Bronchial epithelial cell (primary cell): Measurements from ENCODE around the gene SRRM3. TPM values are rescaled to one million over a fixed set of nuclear protein-coding genes. Genes with fewer than 3 reads are reported as not detected.

ENCODE experiments used
- DNase-seq: peaks from one replicate; pipeline ENCODE4 v3.0.0-alpha.2; 2010; ENCODE audit warnings: low read depth
- FAIRE-seq: peaks from 2 replicates; lab custom pipeline; 2011; peaks lifted over from hg19 to GRCh38; lab: Jason Lieb, UNC
- H3K27me3 ChIP-seq: 2 replicates; pipeline ENCODE4 v1.5.1; 2011; ENCODE audit warnings: low read length; ENCODE audit not compliant: control insufficient read depth, insufficient read depth
- H3K36me3 ChIP-seq: 2 replicates; pipeline ENCODE4 v1.5.1; 2011; ENCODE audit warnings: low read length; ENCODE audit not compliant: control insufficient read depth, insufficient read depth
- H3K4me3 ChIP-seq: 2 replicates; pipeline ENCODE4 v1.5.1; 2011; ENCODE audit warnings: mild to moderate bottlenecking, low read depth, low read length, control low read depth
- CTCF ChIP-seq: IDR thresholded peaks from 2 replicates; pipeline ENCODE4 v1.5.1; 2011; ENCODE audit warnings: mild to moderate bottlenecking, moderate library complexity, low read length, control low read depth, inconsistent platforms; ENCODE audit not compliant: insufficient read depth, severe bottlenecking
- total RNA-seq: library from RNA; depleted of rRNA; stranded (reverse); fragments of >200 nt; gene quantifications from 2 replicates; pipeline ENCODE4 v1.2.1, GENCODE V29; 2014

Gene SRRM3
- total RNA-seq, 1 donor from 2014 or later = 0.26 TPM

- H3K27me3 ChIP-seq = no peaks in the 10 kb centered on the region
- peaks cover 20% of the 10 kb centered on the region for H3K36me3 ChIP-seq
- H3K4me3 ChIP-seq = no peak overlapping the region
- DNase-seq (no peak), FAIRE-seq (no peak)
- TF ChIP-seq CTCF = no peak
Observed at GRCh38 chr7:76328389-76328788, 126.7 kb downstream of the SRRM3 start.

- Histone ChIP-seq H3K27me3 (no peaks in the 10 kb centered on the region), H3K36me3 (peaks cover 20% of the 10 kb centered on the region), H3K4me3 (no peak overlapping the region)
- no peak for FAIRE-seq
- DNase-seq = no peak
- no peak for TF ChIP-seq CTCF
Observed at GRCh38 chr7:76329479-76329878, 127.8 kb downstream of the SRRM3 start.

GRCh38 chr7:76330261-76330660 is 128.6 kb downstream of the SRRM3 start:
- peaks cover 20% of the 10 kb centered on the region for H3K36me3 ChIP-seq
- no peak overlapping the region for H3K4me3 ChIP-seq
- TF ChIP-seq CTCF = no peak
- FAIRE-seq (no peak), DNase-seq (no peak)
- no peaks in the 10 kb centered on the region for H3K27me3 ChIP-seq

- no peak for DNase-seq
- FAIRE-seq = no peak
- no peak for TF ChIP-seq CTCF
- Histone ChIP-seq H3K36me3 (peaks cover 20% of the 10 kb centered on the region), H3K4me3 (no peak overlapping the region), H3K27me3 (no peaks in the 10 kb centered on the region)
Observed at GRCh38 chr7:76330673-76331072, 129.0 kb downstream of the SRRM3 start.

GRCh38 chr7:76332078-76332477 is 130.4 kb downstream of the SRRM3 start:
- no peak for TF ChIP-seq CTCF
- peaks cover 21% of the 10 kb centered on the region for H3K36me3 ChIP-seq

GRCh38 chr7:76333511-76334101 is 131.9 kb downstream of the SRRM3 start:
- Histone ChIP-seq H3K4me3 (no peak overlapping the region), H3K27me3 (no peaks in the 10 kb centered on the region), H3K36me3 (peaks cover 21% of the 10 kb centered on the region)
- no peak for FAIRE-seq
- no peak for DNase-seq
- no peak for TF ChIP-seq CTCF

More at GRCh38 chr7:76332078-76332477, 130.4 kb downstream of the SRRM3 start:
- DNase-seq (no peak), FAIRE-seq (no peak)
- H3K4me3 ChIP-seq = no peak overlapping the region
- H3K27me3 ChIP-seq = no peaks in the 10 kb centered on the region
